Smooth muscle cell (in vitro differentiated cells): ENCODE data around the gene MRPL53. TPM values are rescaled to one million over a fixed set of nuclear protein-coding genes. Genes with fewer than 3 reads are reported as not detected.
A peak's percentile ranks its signal among the peaks of the same experiment; 100 is the strongest.

ENCODE experiments used
- DNase-seq: peaks from one replicate; lab custom pipeline; 2025; ENCODE audit not compliant: unreplicated experiment; lab: John Stamatoyannopoulos, UW
- H2AFZ ChIP-seq: fragments of 200-600 bp; sonication (generic); 2 replicates; pipeline ENCODE4 v1.6.0; 2016; ENCODE audit warnings: antibody characterized with exemption, low read depth, mild to moderate bottlenecking
- H3F3A ChIP-seq: fragments of 200-600 bp; sonication (generic); 2 replicates; pipeline ENCODE4 v1.6.0; 2017; ENCODE audit warnings: antibody characterized with exemption, low read depth
- H3K27ac ChIP-seq: fragments of 200-600 bp; sonication (generic); 2 replicates; pipeline ENCODE4 v1.5.1; 2016; ENCODE audit warnings: low read depth, mild to moderate bottlenecking
- H3K27me3 ChIP-seq: fragments of 200-600 bp; sonication (generic); 2 replicates; pipeline ENCODE4 v1.6.1; 2016; ENCODE audit warnings: low read depth, mild to moderate bottlenecking
- H3K36me3 ChIP-seq: fragments of 200-600 bp; sonication (generic); 2 replicates; pipeline ENCODE4 v1.5.1; 2016; ENCODE audit warnings: low read depth
- H3K4me1 ChIP-seq: fragments of 200-600 bp; sonication (generic); 2 replicates; pipeline ENCODE4 v1.5.1; 2016; ENCODE audit warnings: low read depth
- H3K4me2 ChIP-seq: fragments of 200-600 bp; sonication (generic); 2 replicates; pipeline ENCODE4 v1.6.0; 2016; ENCODE audit warnings: mild to moderate bottlenecking
- H3K4me3 ChIP-seq: fragments of 200-600 bp; sonication (generic); 2 replicates; pipeline ENCODE4 v1.5.1; 2016; ENCODE audit warnings: mild to moderate bottlenecking
- H3K79me2 ChIP-seq: fragments of 200-600 bp; sonication (generic); 2 replicates; pipeline ENCODE4 v1.6.0; 2016; ENCODE audit warnings: low read depth, mild to moderate bottlenecking
- H3K9ac ChIP-seq: fragments of 200-600 bp; sonication (generic); 2 replicates; pipeline ENCODE4 v1.6.0; 2016; ENCODE audit warnings: low read depth
- H3K9me3 ChIP-seq: fragments of 200-600 bp; sonication (generic); replicated peaks from 2 replicates; pipeline ENCODE4 v1.5.1; 2016; ENCODE audit warnings: low read depth
- H4K20me1 ChIP-seq: fragments of 200-600 bp; sonication (generic); 2 replicates; pipeline ENCODE4 v1.6.0; 2016; ENCODE audit warnings: low read depth
- WGBS: methylation state at CpG from one replicate; pipeline ENCODE4 v1.1.7; 2016; ENCODE audit warnings: low lambda C conversion rate; 5-methylcytosine and 5-hydroxymethylcytosine counted together
- polyA plus RNA-seq: library from polyadenylated mRNA; unstranded; fragments of >200 nt; fragmentation: Nextera tagmentation; extraction: Ambion mirVana; gene quantifications from 2 replicates; pipeline ENCODE4 v1.2.1, GENCODE V29; 2016
- total RNA-seq: library from RNA; depleted of rRNA; stranded (reverse); fragments of >200 nt; gene quantifications from 2 replicates; pipeline ENCODE4 v1.2.3, GENCODE V29; 2014
- TF ChIP-seq, protein P1 (sequence below): fragments of 200-600 bp; sonication (generic); IDR thresholded peaks from 2 replicates; pipeline ENCODE4 v1.5.1; 2017; ENCODE audit warnings: borderline replicate concordance, mild to moderate bottlenecking, antibody characterized with exemption; ENCODE audit not compliant: insufficient read depth, poor library complexity, severe bottlenecking

MRPL53 gene
- total RNA-seq (12.0 and 18.2 TPM in 2 replicates), polyA plus RNA-seq (76.8 and 85.4 TPM in 2 replicates)

DNA sequence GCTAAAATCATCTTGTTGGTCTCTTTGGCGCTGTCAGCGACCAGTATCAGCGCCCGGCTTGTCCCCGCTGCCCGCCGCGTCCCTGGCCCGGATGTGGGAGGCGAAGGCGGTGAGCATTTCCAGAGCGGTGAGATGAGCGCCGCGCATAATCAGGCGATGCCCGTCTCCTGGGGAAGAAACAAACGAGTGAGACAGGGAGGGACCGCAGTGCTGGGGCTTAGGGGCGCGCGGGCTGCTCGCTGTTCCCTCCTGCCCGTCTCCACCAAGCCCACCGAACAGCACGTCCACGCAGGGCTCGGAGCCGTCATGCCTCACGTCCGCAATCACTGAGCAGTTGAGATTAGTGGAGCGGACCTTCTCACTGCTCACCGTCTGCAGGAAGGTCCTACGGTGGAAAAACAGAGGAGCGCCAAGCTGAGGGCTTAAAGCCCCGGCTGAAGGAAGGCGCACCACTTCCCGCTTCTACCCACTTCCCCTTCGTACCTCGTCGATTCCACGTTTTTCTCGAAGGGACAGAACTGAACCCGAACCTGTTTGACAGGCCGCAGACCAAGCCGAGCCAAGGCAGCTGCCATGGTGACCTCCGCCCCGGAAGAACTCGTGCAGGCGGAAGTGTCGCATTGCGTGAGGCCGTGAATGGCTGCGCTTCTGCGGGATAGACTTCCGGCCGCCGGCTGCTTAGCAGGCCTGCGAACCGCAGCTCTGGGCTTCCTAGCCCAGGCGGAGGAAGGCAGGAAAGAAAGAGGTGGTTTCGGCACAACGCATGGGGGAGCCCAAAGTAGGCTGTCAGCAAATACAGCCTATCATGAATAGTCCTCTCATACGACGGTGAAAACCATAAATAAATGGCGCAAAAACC is at the start of gene MRPL53:
MRPL53 (minus strand) TSS at position 595 of the 859 bp plus-strand sequence; CDS start at position 575, 20 bp downstream.
- WGBS = 2% methylated on average over 65 of the region's 66 CpGs
- H3K4me3 ChIP-seq = peak within 1 kb of the TSS; percentile 65

GRCh38 chr2:74516650-74517049 is 44.2 kb upstream of the MRPL53 start:
- Histone ChIP-seq H3K79me2 (no peaks in the 10 kb centered on the region), H3K36me3 (no peaks in the 10 kb centered on the region), H3K4me3 (no peak overlapping the region), H3F3A (no peaks in the 10 kb centered on the region), H2AFZ (no peak overlapping the region), H3K27ac (no peak overlapping the region), H3K9me3 (no peaks in the 10 kb centered on the region), H3K4me1 (peaks cover 17% of the 10 kb centered on the region), H3K27me3 (peaks cover 100% of the 10 kb centered on the region), H3K4me2 (peak overlapping the region; percentile 84), H3K9ac (no peak overlapping the region), H4K20me1 (no peaks in the 10 kb centered on the region)
- 83% methylated on average over 13 of the region's 13 CpGs for WGBS
- DNase-seq = no peak
- TF ChIP-seq, protein P1, sequence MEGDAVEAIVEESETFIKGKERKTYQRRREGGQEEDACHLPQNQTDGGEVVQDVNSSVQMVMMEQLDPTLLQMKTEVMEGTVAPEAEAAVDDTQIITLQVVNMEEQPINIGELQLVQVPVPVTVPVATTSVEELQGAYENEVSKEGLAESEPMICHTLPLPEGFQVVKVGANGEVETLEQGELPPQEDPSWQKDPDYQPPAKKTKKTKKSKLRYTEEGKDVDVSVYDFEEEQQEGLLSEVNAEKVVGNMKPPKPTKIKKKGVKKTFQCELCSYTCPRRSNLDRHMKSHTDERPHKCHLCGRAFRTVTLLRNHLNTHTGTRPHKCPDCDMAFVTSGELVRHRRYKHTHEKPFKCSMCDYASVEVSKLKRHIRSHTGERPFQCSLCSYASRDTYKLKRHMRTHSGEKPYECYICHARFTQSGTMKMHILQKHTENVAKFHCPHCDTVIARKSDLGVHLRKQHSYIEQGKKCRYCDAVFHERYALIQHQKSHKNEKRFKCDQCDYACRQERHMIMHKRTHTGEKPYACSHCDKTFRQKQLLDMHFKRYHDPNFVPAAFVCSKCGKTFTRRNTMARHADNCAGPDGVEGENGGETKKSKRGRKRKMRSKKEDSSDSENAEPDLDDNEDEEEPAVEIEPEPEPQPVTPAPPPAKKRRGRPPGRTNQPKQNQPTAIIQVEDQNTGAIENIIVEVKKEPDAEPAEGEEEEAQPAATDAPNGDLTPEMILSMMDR = no peak

More for the DNA sequence above, at the start of gene MRPL53:
- Histone ChIP-seq H3K9ac (peak within 1 kb of the TSS; percentile 70), H3F3A (peaks cover 8% of the 10 kb centered on the region), H4K20me1 (no peaks in the 10 kb centered on the region), H3K27me3 (no peaks in the 10 kb centered on the region), H3K27ac (peak within 1 kb of the TSS; percentile 91), H3K9me3 (no peaks in the 10 kb centered on the region), H2AFZ (peak within 1 kb of the TSS; percentile 88), H3K36me3 (no peaks in the 10 kb centered on the region), H3K4me2 (peak within 1 kb of the TSS; percentile 89), H3K4me1 (peaks cover 12% of the 10 kb centered on the region), H3K79me2 (peaks cover 2% of the 10 kb centered on the region)
- TF ChIP-seq, protein P1 = no peak
- peak; percentile 63 for DNase-seq

DNA sequence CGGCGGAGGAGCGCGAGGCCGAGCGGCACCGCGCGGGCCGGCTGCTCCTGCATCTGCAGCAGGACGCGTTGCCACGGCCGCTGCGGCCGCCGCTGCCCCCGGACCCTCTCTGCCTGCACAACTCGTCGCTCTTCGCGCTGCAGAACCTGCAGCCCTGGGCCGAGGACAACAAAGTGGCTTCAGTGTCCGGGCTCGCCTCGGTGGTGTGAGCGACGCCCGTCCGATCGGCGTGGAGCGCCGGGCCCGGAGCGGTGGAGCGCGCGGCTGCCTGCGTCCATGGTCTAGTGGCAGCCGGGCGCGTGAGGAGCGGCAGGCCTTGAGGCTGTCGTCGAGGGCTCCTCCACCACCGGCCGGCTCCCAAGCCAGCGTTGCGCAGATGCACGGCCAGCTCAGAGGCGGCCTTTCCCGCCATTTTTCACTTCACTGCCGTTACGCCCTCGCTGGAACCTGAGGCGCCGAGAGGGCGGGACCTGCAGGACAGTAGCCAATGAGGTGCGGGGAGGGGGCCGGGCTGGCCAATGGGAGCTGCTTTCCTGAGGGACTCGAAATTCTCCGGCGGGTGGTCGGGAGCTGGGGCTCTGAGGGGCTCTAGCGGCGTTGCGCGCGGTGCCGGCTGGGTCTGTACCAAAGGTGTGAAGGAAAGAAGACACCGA is 43.6 kb upstream of the MRPL53 start:
- Histone ChIP-seq H2AFZ (no peak overlapping the region), H3K79me2 (no peaks in the 10 kb centered on the region), H3K9me3 (no peaks in the 10 kb centered on the region), H3F3A (no peaks in the 10 kb centered on the region), H3K4me3 (peak overlapping the region; percentile 26), H3K9ac (no peak overlapping the region), H3K4me2 (peak overlapping the region; percentile 84), H3K27me3 (peaks cover 100% of the 10 kb centered on the region), H3K4me1 (peaks cover 17% of the 10 kb centered on the region), H3K36me3 (no peaks in the 10 kb centered on the region), H3K27ac (no peak overlapping the region), H4K20me1 (no peaks in the 10 kb centered on the region)
- no peak for DNase-seq
- TF ChIP-seq, protein P1 = no peak
- 10% methylated on average over 65 of the region's 72 CpGs for WGBS
